C4-2B (cell line): ENCODE measurements around the gene STARD13.

Experiments
- CTCF ChIP-seq: fragments of 450-650 bp; conservative IDR thresholded peaks from 2 replicates; pipeline ENCODE4 v1.5.1; 2017; ENCODE audit warnings: mild to moderate bottlenecking
- ZFX ChIP-seq: fragments of 450-650 bp; IDR thresholded peaks from 2 replicates; pipeline ENCODE4 v1.6.1; 2017

- TF ChIP-seq CTCF = no peak
- no peak for TF ChIP-seq ZFX
Measured at GRCh38 chr13:33204130-33204927, 81.2 kb downstream of the STARD13 start.
